HepG2 (cell line): Measurements from ENCODE around the gene STIM2. TPM values are rescaled to one million over a fixed set of nuclear protein-coding genes. Genes with fewer than 3 reads are reported as not detected.

ENCODE experiments used
- EED ChIP-seq: sonication (generic); formaldehyde crosslinking; IDR thresholded peaks from 2 replicates; pipeline ENCODE4 v1.5.0; 2020; ENCODE audit warnings: mild to moderate bottlenecking, missing genetic modification reagents
- GZF1 ChIP-seq: sonication (generic); formaldehyde crosslinking; IDR thresholded peaks from 2 replicates; pipeline ENCODE4 v1.5.1; 2020; ENCODE audit warnings: mild to moderate bottlenecking, missing genetic modification reagents
- KLF13 ChIP-seq: sonication (generic); formaldehyde crosslinking; IDR thresholded peaks from 2 replicates; pipeline ENCODE4 v1.4.0; 2020; ENCODE audit warnings: mild to moderate bottlenecking, missing genetic modification reagents
- NFKB2 ChIP-seq: sonication (generic); formaldehyde crosslinking; IDR thresholded peaks from 2 replicates; pipeline ENCODE4 v1.4.0; 2020; ENCODE audit warnings: missing genetic modification reagents, borderline replicate concordance
- POLR2G ChIP-seq: fragments of 200-400 bp; formaldehyde crosslinking; IDR thresholded peaks from 2 replicates; pipeline ENCODE4 v1.6.1; 2018; ENCODE audit warnings: mild to moderate bottlenecking, low read depth, low read length, moderate library complexity
- ZBTB7B ChIP-seq: sonication (generic); formaldehyde crosslinking; IDR thresholded peaks from 2 replicates; pipeline ENCODE4 v1.4.0; 2020; ENCODE audit warnings: missing genetic modification reagents
- ZMYM2 ChIP-seq: sonication (generic); formaldehyde crosslinking; IDR thresholded peaks from 2 replicates; pipeline ENCODE4 v1.8.0; 2022; ENCODE audit warnings: mild to moderate bottlenecking, missing genetic modification reagents
- ZNF121 ChIP-seq: sonication (generic); formaldehyde crosslinking; IDR thresholded peaks from 2 replicates; pipeline ENCODE4 v1.5.0; 2020; ENCODE audit warnings: mild to moderate bottlenecking, missing genetic modification reagents
- ZNF234 ChIP-seq: sonication (generic); formaldehyde crosslinking; conservative IDR thresholded peaks from 2 replicates; pipeline ENCODE4 v1.5.1; 2020; ENCODE audit warnings: mild to moderate bottlenecking, missing genetic modification reagents
- ZNF598 ChIP-seq: sonication (generic); formaldehyde crosslinking; IDR thresholded peaks from 2 replicates; pipeline ENCODE4 v1.5.1; 2020; ENCODE audit warnings: mild to moderate bottlenecking, missing genetic modification reagents, borderline replicate concordance
- ZSCAN22 ChIP-seq: sonication (generic); formaldehyde crosslinking; IDR thresholded peaks from 2 replicates; pipeline ENCODE4 v1.4.0; 2020; ENCODE audit warnings: mild to moderate bottlenecking, missing genetic modification reagents
- polyA plus RNA-seq, 8 experiments: library from polyadenylated mRNA; depleted of rRNA in 3 of 8; stranded (reverse) in 7 of 8; unstranded in 1 of 8; fragments of >200 nt; fragmentation: Illumina TruSeq in 4 of 8; extraction: Trizol in 4 of 8; gene quantifications; 2 replicates each; pipeline versions ENCODE4 v1.2.1 to v1.2.3, GENCODE V29; 2011 to 2016; ENCODE audit warnings: low read depth in 4 of 8, missing spikeins in 1 of 8, mixed read lengths in 1 of 8; ENCODE audit not compliant: insufficient read depth in 1 of 8
- total RNA-seq, 5 experiments: library from RNA; depleted of rRNA; stranded (reverse); fragments of >200 nt; fragmentation: Illumina TruSeq; extraction: Trizol; gene quantifications; 2 replicates each; pipeline ENCODE4 v1.2.3, GENCODE V29; 2016; ENCODE audit warnings: low read depth in 1 of 5
- TF ChIP-seq, protein P1 (sequence below): sonication (generic); formaldehyde crosslinking; IDR thresholded peaks from 2 replicates; pipeline ENCODE4 v1.4.0; 2020; ENCODE audit warnings: missing genetic modification reagents
- TF ChIP-seq, protein P2 (sequence below): sonication (generic); formaldehyde crosslinking; IDR thresholded peaks from 2 replicates; pipeline ENCODE4 v1.5.1; 2020; ENCODE audit warnings: mild to moderate bottlenecking, missing genetic modification reagents, moderate library complexity
- TF ChIP-seq, protein P3 (sequence below): sonication (generic); formaldehyde crosslinking; IDR thresholded peaks from 2 replicates; pipeline ENCODE4 v1.5.0; 2020; ENCODE audit warnings: mild to moderate bottlenecking, missing genetic modification reagents
- TF ChIP-seq, protein P4 (sequence below): sonication (generic); formaldehyde crosslinking; IDR thresholded peaks from 2 replicates; pipeline ENCODE4 v1.4.0; 2020; ENCODE audit warnings: missing genetic modification reagents

STIM2 gene
- total and polyA plus RNA-seq, 2 of the 13 experiments (the other 11 are each of a cell fraction or from before 2014, with no cell fraction given) = 19.3 to 19.4 TPM

DNA sequence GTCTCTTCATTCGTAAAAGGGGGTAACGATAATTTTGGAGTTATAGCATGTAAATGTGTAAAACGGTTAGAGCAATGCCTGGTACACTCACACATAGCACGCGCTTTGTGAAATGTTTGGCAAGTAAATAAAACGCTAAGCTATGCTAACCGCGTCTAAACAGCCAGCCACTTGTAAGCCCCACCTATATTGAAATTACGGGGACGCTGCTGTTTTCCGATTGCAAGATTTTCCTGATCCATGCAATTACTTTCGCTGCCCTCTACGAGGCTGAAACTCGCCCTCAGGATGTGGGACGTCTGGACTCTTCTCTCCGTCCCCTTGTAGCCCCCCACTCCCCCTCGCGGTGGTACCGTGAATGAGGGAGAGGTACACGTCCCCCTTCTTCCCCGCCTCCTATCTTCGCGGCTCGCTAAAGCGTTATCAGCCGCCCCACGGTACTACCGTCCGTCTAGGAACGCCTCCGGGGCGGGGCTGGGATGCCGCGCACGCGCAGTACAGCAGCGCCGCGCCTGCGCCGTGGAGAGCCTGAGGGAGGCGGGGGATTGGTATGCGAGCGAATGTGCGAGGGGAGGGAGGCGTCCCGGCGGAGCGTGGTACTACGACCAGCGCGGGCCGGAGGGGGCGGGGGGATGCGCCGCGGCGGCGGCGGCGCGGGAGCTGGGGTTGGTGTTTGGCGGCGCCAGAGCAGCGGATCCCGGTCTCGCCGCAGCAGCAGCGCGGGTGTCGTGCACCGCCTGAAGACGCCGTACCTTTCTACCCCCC is at the start of gene STIM2 (continued):
- TF ChIP-seq, protein P1, sequence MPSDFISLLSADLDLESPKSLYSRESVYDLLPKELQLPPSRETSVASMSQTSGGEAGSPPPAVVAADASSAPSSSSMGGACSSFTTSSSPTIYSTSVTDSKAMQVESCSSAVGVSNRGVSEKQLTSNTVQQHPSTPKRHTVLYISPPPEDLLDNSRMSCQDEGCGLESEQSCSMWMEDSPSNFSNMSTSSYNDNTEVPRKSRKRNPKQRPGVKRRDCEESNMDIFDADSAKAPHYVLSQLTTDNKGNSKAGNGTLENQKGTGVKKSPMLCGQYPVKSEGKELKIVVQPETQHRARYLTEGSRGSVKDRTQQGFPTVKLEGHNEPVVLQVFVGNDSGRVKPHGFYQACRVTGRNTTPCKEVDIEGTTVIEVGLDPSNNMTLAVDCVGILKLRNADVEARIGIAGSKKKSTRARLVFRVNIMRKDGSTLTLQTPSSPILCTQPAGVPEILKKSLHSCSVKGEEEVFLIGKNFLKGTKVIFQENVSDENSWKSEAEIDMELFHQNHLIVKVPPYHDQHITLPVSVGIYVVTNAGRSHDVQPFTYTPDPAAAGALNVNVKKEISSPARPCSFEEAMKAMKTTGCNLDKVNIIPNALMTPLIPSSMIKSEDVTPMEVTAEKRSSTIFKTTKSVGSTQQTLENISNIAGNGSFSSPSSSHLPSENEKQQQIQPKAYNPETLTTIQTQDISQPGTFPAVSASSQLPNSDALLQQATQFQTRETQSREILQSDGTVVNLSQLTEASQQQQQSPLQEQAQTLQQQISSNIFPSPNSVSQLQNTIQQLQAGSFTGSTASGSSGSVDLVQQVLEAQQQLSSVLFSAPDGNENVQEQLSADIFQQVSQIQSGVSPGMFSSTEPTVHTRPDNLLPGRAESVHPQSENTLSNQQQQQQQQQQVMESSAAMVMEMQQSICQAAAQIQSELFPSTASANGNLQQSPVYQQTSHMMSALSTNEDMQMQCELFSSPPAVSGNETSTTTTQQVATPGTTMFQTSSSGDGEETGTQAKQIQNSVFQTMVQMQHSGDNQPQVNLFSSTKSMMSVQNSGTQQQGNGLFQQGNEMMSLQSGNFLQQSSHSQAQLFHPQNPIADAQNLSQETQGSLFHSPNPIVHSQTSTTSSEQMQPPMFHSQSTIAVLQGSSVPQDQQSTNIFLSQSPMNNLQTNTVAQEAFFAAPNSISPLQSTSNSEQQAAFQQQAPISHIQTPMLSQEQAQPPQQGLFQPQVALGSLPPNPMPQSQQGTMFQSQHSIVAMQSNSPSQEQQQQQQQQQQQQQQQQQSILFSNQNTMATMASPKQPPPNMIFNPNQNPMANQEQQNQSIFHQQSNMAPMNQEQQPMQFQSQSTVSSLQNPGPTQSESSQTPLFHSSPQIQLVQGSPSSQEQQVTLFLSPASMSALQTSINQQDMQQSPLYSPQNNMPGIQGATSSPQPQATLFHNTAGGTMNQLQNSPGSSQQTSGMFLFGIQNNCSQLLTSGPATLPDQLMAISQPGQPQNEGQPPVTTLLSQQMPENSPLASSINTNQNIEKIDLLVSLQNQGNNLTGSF (CRISPR knock-in tag) = no peak
- TF ChIP-seq, protein P2, sequence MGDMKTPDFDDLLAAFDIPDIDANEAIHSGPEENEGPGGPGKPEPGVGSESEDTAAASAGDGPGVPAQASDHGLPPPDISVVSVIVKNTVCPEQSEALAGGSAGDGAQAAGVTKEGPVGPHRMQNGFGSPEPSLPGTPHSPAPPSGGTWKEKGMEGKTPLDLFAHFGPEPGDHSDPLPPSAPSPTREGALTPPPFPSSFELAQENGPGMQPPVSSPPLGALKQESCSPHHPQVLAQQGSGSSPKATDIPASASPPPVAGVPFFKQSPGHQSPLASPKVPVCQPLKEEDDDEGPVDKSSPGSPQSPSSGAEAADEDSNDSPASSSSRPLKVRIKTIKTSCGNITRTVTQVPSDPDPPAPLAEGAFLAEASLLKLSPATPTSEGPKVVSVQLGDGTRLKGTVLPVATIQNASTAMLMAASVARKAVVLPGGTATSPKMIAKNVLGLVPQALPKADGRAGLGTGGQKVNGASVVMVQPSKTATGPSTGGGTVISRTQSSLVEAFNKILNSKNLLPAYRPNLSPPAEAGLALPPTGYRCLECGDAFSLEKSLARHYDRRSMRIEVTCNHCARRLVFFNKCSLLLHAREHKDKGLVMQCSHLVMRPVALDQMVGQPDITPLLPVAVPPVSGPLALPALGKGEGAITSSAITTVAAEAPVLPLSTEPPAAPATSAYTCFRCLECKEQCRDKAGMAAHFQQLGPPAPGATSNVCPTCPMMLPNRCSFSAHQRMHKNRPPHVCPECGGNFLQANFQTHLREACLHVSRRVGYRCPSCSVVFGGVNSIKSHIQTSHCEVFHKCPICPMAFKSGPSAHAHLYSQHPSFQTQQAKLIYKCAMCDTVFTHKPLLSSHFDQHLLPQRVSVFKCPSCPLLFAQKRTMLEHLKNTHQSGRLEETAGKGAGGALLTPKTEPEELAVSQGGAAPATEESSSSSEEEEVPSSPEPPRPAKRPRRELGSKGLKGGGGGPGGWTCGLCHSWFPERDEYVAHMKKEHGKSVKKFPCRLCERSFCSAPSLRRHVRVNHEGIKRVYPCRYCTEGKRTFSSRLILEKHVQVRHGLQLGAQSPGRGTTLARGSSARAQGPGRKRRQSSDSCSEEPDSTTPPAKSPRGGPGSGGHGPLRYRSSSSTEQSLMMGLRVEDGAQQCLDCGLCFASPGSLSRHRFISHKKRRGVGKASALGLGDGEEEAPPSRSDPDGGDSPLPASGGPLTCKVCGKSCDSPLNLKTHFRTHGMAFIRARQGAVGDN (CRISPR knock-in tag) = peak; percentile 84
- TF ChIP-seq NFKB2 (CRISPR knock-in tag) = peak; percentile 34; the same call in 1 of the 2 replicates
- no peak for TF ChIP-seq ZMYM2
- TF ChIP-seq EED = no peak
- peak; percentile 82 for TF ChIP-seq POLR2G
- peak; percentile 86 for TF ChIP-seq ZBTB7B (CRISPR knock-in tag)
- 0 out of 2 replicates have a peak, but pooled peaks have one; percentile 45 for TF ChIP-seq ZNF598 (CRISPR knock-in tag)
- TF ChIP-seq, protein P3, sequence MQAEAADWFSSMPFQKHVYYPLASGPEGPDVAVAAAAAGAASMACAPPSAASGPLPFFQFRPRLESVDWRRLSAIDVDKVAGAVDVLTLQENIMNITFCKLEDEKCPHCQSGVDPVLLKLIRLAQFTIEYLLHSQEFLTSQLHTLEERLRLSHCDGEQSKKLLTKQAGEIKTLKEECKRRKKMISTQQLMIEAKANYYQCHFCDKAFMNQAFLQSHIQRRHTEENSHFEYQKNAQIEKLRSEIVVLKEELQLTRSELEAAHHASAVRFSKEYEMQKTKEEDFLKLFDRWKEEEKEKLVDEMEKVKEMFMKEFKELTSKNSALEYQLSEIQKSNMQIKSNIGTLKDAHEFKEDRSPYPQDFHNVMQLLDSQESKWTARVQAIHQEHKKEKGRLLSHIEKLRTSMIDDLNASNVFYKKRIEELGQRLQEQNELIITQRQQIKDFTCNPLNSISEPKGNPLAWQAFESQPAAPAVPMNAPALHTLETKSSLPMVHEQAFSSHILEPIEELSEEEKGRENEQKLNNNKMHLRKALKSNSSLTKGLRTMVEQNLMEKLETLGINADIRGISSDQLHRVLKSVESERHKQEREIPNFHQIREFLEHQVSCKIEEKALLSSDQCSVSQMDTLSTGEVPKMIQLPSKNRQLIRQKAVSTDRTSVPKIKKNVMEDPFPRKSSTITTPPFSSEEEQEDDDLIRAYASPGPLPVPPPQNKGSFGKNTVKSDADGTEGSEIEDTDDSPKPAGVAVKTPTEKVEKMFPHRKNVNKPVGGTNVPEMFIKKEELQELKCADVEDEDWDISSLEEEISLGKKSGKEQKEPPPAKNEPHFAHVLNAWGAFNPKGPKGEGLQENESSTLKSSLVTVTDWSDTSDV (CRISPR knock-in tag) = peak; percentile 67; the same call in 1 of the 2 replicates
- TF ChIP-seq ZSCAN22 (CRISPR knock-in tag) = no peak
- 0 out of 2 replicates have a peak, but pooled peaks have one; percentile 50 for TF ChIP-seq GZF1 (CRISPR knock-in tag)
- no peak for TF ChIP-seq ZNF234 (CRISPR knock-in tag)
- no peak for TF ChIP-seq ZNF121 (CRISPR knock-in tag)
- TF ChIP-seq, protein P4, sequence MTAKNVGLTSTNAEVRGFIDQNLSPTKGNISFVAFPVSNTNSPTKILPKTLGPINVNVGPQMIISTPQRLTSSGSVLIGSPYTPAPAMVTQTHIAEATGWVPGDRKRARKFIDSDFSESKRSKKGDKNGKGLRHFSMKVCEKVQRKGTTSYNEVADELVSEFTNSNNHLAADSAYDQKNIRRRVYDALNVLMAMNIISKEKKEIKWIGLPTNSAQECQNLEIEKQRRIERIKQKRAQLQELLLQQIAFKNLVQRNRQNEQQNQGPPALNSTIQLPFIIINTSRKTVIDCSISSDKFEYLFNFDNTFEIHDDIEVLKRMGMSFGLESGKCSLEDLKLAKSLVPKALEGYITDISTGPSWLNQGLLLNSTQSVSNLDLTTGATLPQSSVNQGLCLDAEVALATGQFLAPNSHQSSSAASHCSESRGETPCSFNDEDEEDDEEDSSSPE (CRISPR knock-in tag) = 0 out of 2 replicates have a peak, but pooled peaks have one; percentile 45
- no peak for TF ChIP-seq KLF13 (CRISPR knock-in tag)
